IMR-90 (cell line): ENCODE data around the gene SELP. TPM values are rescaled to one million over a fixed set of nuclear protein-coding genes. Genes with fewer than 3 reads are reported as not detected.

Source experiments
- ATAC-seq: fragments of 200-7000 bp; cut with Tn5 transposase; 2 replicates; pipeline ENCODE4 v1.9.1; 2020; ENCODE audit warnings: low read depth, mild to moderate bottlenecking, moderate library complexity
- BruUV-seq: library from RNA; stranded (reverse); fragments of 400-500 nt; replicated peaks from 2 replicates; lab custom pipeline; 2021; lab: Mats Ljungman, UMichigan
- CTCF ChIA-PET: fragments of 300-600 bp; formaldehyde crosslinking; extraction: SDS; loops from one replicate; lab custom pipeline; 2021; ENCODE audit warnings: antibody characterized with exemption; lab: Yijun Ruan, JAX
- POLR2A ChIA-PET: fragments of 300-600 bp; sonication (Branson Sonifier 250); formaldehyde crosslinking; loops from one replicate; lab custom pipeline; 2022; ENCODE audit warnings: antibody characterized with exemption; ENCODE audit not compliant: unreplicated experiment; lab: Charles Lee
- DNase-seq: peaks from one replicate; pipeline ENCODE4 v3.0.0; 2013
- H2AFZ ChIP-seq: replicated peaks from 2 replicates; pipeline ENCODE3; 2013; ENCODE audit warnings: low read length, mild to moderate bottlenecking; ENCODE audit not compliant: poor library complexity
- H2AK5ac ChIP-seq: 2 replicates; pipeline ENCODE4 v1.6.1; 2013; ENCODE audit warnings: low read depth, low read length, inconsistent platforms
- H2AK9ac ChIP-seq: replicated peaks from 2 replicates; pipeline ENCODE3; 2013; ENCODE audit warnings: mild to moderate bottlenecking, low read depth, low read length, moderate library complexity; ENCODE audit not compliant: poor library complexity
- H2BK120ac ChIP-seq: 2 replicates; pipeline ENCODE4 v1.6.1; 2013; ENCODE audit warnings: low read depth, low read length, inconsistent platforms
- H2BK15ac ChIP-seq: 3 replicates; pipeline ENCODE4 v1.6.1; 2013; ENCODE audit warnings: low read depth, low read length, inconsistent platforms
- H2BK20ac ChIP-seq: 2 replicates; pipeline ENCODE4 v1.6.1; 2013; ENCODE audit warnings: low read depth, mild to moderate bottlenecking, inconsistent platforms, low read length, moderate library complexity
- H2BK5ac ChIP-seq: 2 replicates; pipeline ENCODE4 v1.6.1; 2013; ENCODE audit warnings: mild to moderate bottlenecking, low read depth, low read length, inconsistent platforms; ENCODE audit not compliant: poor library complexity, severe bottlenecking
- H3K14ac ChIP-seq: replicated peaks from 2 replicates; pipeline ENCODE4 v1.6.1; 2013; ENCODE audit warnings: low read depth, low read length, inconsistent platforms
- H3K18ac ChIP-seq: 2 replicates; pipeline ENCODE4 v1.6.1; 2013; ENCODE audit warnings: low read depth, low read length, control low read depth
- H3K23ac ChIP-seq: 2 replicates; pipeline ENCODE4 v1.6.1; 2013; ENCODE audit warnings: low read depth, low read length, inconsistent platforms
- H3K27ac ChIP-seq: 2 replicates; pipeline ENCODE4 v1.5.1; 2013; ENCODE audit warnings: mild to moderate bottlenecking, control low read depth, low read length; ENCODE audit not compliant: insufficient read depth
- H3K27me3 ChIP-seq: 2 replicates; pipeline ENCODE4 v1.6.1; 2013; ENCODE audit warnings: low read length; ENCODE audit not compliant: control insufficient read depth, insufficient read depth
- H3K36me3 ChIP-seq: 2 replicates; pipeline ENCODE4 v1.6.1; 2013; ENCODE audit warnings: low read length, mixed read lengths; ENCODE audit not compliant: control insufficient read depth, insufficient read depth
- H3K4ac ChIP-seq: 2 replicates; pipeline ENCODE4 v1.6.1; 2013; ENCODE audit warnings: low read depth, low read length, inconsistent platforms
- H3K4me1 ChIP-seq: 2 replicates; pipeline ENCODE4 v1.6.1; 2013; ENCODE audit warnings: low read length, mixed read lengths; ENCODE audit not compliant: control insufficient read depth, insufficient read depth
- H3K4me2 ChIP-seq: 2 replicates; pipeline ENCODE4 v1.6.1; 2013; ENCODE audit warnings: low read depth, mild to moderate bottlenecking, control low read depth, low read length, moderate library complexity
- H3K4me3 ChIP-seq: 2 replicates; pipeline ENCODE4 v1.5.1; 2013; ENCODE audit warnings: low read depth, mild to moderate bottlenecking, control low read depth, low read length, moderate library complexity; ENCODE audit not compliant: insufficient read depth
- H3K56ac ChIP-seq: 2 replicates; pipeline ENCODE4 v1.6.1; 2013; ENCODE audit warnings: low read length, inconsistent platforms; ENCODE audit not compliant: insufficient read depth; ENCODE audit errors: extremely low read depth
- H3K79me1 ChIP-seq, 2 experiments: 2 replicates each; pipeline ENCODE4 v1.6.1; 2013; ENCODE audit warnings: low read length in 2 of 2, inconsistent platforms in 1 of 2, low read depth in 1 of 2
- H3K9ac ChIP-seq: 2 replicates; pipeline ENCODE4 v1.6.1; 2013; ENCODE audit warnings: low read depth, low read length, control low read depth
- H3K9me1 ChIP-seq: 2 replicates; pipeline ENCODE4 v1.6.1; 2013; ENCODE audit warnings: low read length, inconsistent platforms; ENCODE audit not compliant: insufficient read depth
- H3K9me3 ChIP-seq: 2 replicates; pipeline ENCODE4 v1.6.1; 2013; ENCODE audit warnings: low read length; ENCODE audit not compliant: control insufficient read depth, insufficient read depth
- H4K20me1 ChIP-seq: 2 replicates; pipeline ENCODE4 v1.6.1; 2013; ENCODE audit warnings: low read length, inconsistent platforms; ENCODE audit not compliant: insufficient read depth
- H4K5ac ChIP-seq: 2 replicates; pipeline ENCODE4 v1.6.1; 2013; ENCODE audit warnings: mild to moderate bottlenecking, low read depth, low read length, control low read depth
- H4K8ac ChIP-seq, 2 experiments: 2 replicates each; pipeline ENCODE4 v1.6.1; 2013; ENCODE audit warnings: low read depth in 2 of 2, low read length in 2 of 2, control low read depth in 1 of 2, inconsistent platforms in 1 of 2
- H4K91ac ChIP-seq: 2 replicates; pipeline ENCODE4 v1.6.1; 2013; ENCODE audit warnings: low read depth, low read length, inconsistent platforms; ENCODE audit not compliant: insufficient read depth
- CEBPB ChIP-seq: IDR thresholded peaks from 2 replicates; pipeline ENCODE4 v1.6.1; 2012; ENCODE audit warnings: low read depth, low read length, improper control_type of control experiment
- CTCF ChIP-seq: conservative IDR thresholded peaks from 2 replicates; pipeline ENCODE4 v1.5.1; 2012; ENCODE audit warnings: mild to moderate bottlenecking, low read depth, low read length, improper control_type of control experiment
- MAFK ChIP-seq: IDR thresholded peaks from 2 replicates; pipeline ENCODE4 v1.6.1; 2012; ENCODE audit warnings: low read depth, low read length, improper control_type of control experiment
- MXI1 ChIP-seq: IDR thresholded peaks from 2 replicates; pipeline ENCODE4 v1.6.1; 2012; ENCODE audit warnings: low read depth, mild to moderate bottlenecking, low read length, moderate library complexity, borderline replicate concordance
- NFE2L2 ChIP-seq: fragments of 150-350 bp; IDR thresholded peaks from 2 replicates; pipeline ENCODE4 v1.6.1; 2016; ENCODE audit warnings: low read depth, mild to moderate bottlenecking, low read length
- POLR2A ChIP-seq: IDR thresholded peaks from 2 replicates; pipeline ENCODE4 v1.6.1; 2012; ENCODE audit warnings: mild to moderate bottlenecking, low read depth, low read length
- WGBS, 2 experiments: methylation state at CpG; one replicate each; pipeline versions ENCODE4 v1.1.5 to v1.1.7; 2013; ENCODE audit warnings: missing lambda C conversion rate in 2 of 2; ENCODE audit not compliant: insufficient read length in 1 of 2; ENCODE audit errors: extremely low coverage in 2 of 2; 5-methylcytosine and 5-hydroxymethylcytosine counted together
- dilution Hi-C: fragments of 300-500 bp; cut with HindIII; formaldehyde crosslinking; loops from one replicate; pipeline ENCODE4 v1.14.3; 2018; ENCODE audit warnings: low sequenced_read_pairs; ENCODE audit not compliant: unreplicated experiment
- in situ Hi-C: fragments of 300-500 bp; cut with MboI; formaldehyde crosslinking; loops from 3 replicates; pipeline ENCODE4 v1.14.3; 2019; ENCODE audit warnings: low sequenced_read_pairs, inconsistent platforms, mixed read lengths
- intact Hi-C: fragments of 100-400 bp; cut with micrococcal nuclease; formaldehyde crosslinking; loops from 2 replicates; pipeline ENCODE4 v1.10.0; 2022
- polyA plus RNA-seq, 3 experiments: library from polyadenylated mRNA; depleted of rRNA; stranded (reverse); fragments of >200 nt; gene quantifications; 2 replicates each; pipeline ENCODE4 v1.2.3, GENCODE V29; 2012; ENCODE audit warnings: low replicate concordance in 1 of 3
- total RNA-seq: library from RNA; depleted of rRNA; stranded (reverse); fragments of >200 nt; gene quantifications from 2 replicates; pipeline ENCODE4 v1.2.3, GENCODE V29; 2012

The SELP gene
- total and polyA plus RNA-seq, 2 of the 4 experiments (the other 2 are of a cell fraction) = not detected

- no peaks in the 10 kb centered on the region for H3K4me1 ChIP-seq
- no peak overlapping the region for H3K56ac ChIP-seq
- in situ Hi-C loops = no loop called here
- no peak overlapping the region for H4K5ac ChIP-seq
- dilution Hi-C loops = no loop called here
- H4K8ac ChIP-seq = no peak overlapping the region
- H3K36me3 ChIP-seq = no peaks in the 10 kb centered on the region
- no peak overlapping the region for H3K4me2 ChIP-seq
- DNase-seq (no peak), ATAC-seq (no peak)
- H3K14ac ChIP-seq = no peak overlapping the region
- H3K18ac ChIP-seq = no peak overlapping the region
- TF ChIP-seq CEBPB = peak; percentile 83
- no peak for TF ChIP-seq MXI1
- no peak for TF ChIP-seq CTCF
- no peak for TF ChIP-seq NFE2L2
- no peak for TF ChIP-seq POLR2A
- no peak for TF ChIP-seq MAFK
- no peak overlapping the region for H3K23ac ChIP-seq
- H3K27ac ChIP-seq = no peak overlapping the region
- POLR2A ChIA-PET = no interaction called here
- H2BK5ac ChIP-seq = no peak overlapping the region
- no TSS peak for BruUV-seq
- H3K4me3 ChIP-seq = no peak overlapping the region
- no peaks in the 10 kb centered on the region for H3K9me3 ChIP-seq
- no peaks in the 10 kb centered on the region for H3K9me1 ChIP-seq
- H2AK5ac ChIP-seq = no peak overlapping the region
- H3K4ac ChIP-seq = no peak overlapping the region
- H3K9ac ChIP-seq = no peak overlapping the region
- no peak overlapping the region for H2AK9ac ChIP-seq
- H3K79me1 ChIP-seq = no peaks in the 10 kb centered on the region
- H2BK120ac ChIP-seq = no peak overlapping the region
- no CpG with 5 or more reads among the region's 3 CpGs for WGBS, 2 experiments
- no peak overlapping the region for H2BK15ac ChIP-seq
- H4K91ac ChIP-seq = no peak overlapping the region
- no peak overlapping the region for H2AFZ ChIP-seq
- H4K20me1 ChIP-seq = no peaks in the 10 kb centered on the region
- H2BK20ac ChIP-seq = no peak overlapping the region
- CTCF ChIA-PET = no interaction called here
- H3K27me3 ChIP-seq = no peaks in the 10 kb centered on the region
- intact Hi-C loops = no loop called here
Measured at GRCh38 chr1:169565335-169566271, 64.3 kb downstream of the SELP start.
